Endothelial cell of umbilical vein (primary cell): ENCODE results near the gene TRIP13. TPM values are rescaled to one million over a fixed set of nuclear protein-coding genes. Genes with fewer than 3 reads are reported as not detected.

Experiments
- BruUV-seq: library from RNA; stranded (reverse); fragments of 400-500 nt; replicated peaks from 2 replicates; lab custom pipeline; 2021; lab: Mats Ljungman, UMichigan
- CTCF ChIA-PET: fragments of 300-600, 350-600 bp; sonication (Branson Sonifier 250); formaldehyde crosslinking; loops from one replicate; lab custom pipeline; 2021; ENCODE audit warnings: antibody characterized with exemption, inconsistent platforms; lab: Charles Lee
- POLR2A ChIA-PET: fragments of 300-600, 350-600 bp; sonication (Branson Sonifier 250); formaldehyde crosslinking; loops from one replicate; lab custom pipeline; 2021; ENCODE audit warnings: antibody characterized with exemption, inconsistent platforms; lab: Charles Lee
- DNase-seq: peaks from one replicate; pipeline ENCODE4 v3.0.0-alpha.2; 2011; ENCODE audit warnings: low read depth, low spot score
- FAIRE-seq: peaks from 2 replicates; lab custom pipeline; 2011; peaks lifted over from hg19 to GRCh38; lab: Jason Lieb, UNC
- H2AFZ ChIP-seq: 2 replicates; pipeline ENCODE4 v1.6.0; 2012; ENCODE audit warnings: low read depth, low read length, control low read depth, inconsistent platforms
- H3K27ac ChIP-seq: 2 replicates; pipeline ENCODE4 v1.5.1; 2011; ENCODE audit warnings: low read depth, mild to moderate bottlenecking, control low read depth, low read length, moderate library complexity; ENCODE audit not compliant: insufficient read depth
- H3K27me3 ChIP-seq, 2 experiments: 2 replicates each; pipeline versions ENCODE4 v1.6.0 to v1.6.1; 2011; ENCODE audit warnings: low read length in 2 of 2, mixed read lengths in 1 of 2; ENCODE audit not compliant: control insufficient read depth in 2 of 2, insufficient read depth in 2 of 2
- H3K36me3 ChIP-seq, 2 experiments: 2 replicates in 1 of 2; 3 replicates in 1 of 2; pipeline ENCODE4 v1.5.1; 2011; ENCODE audit warnings: low read length in 2 of 2, mild to moderate bottlenecking in 1 of 2, moderate library complexity in 1 of 2; ENCODE audit not compliant: control insufficient read depth in 2 of 2, insufficient read depth in 2 of 2; ENCODE audit errors: extremely low read depth in 1 of 2
- H3K4me1 ChIP-seq: 3 replicates; pipeline ENCODE4 v1.5.1; 2011; ENCODE audit warnings: mild to moderate bottlenecking, low read length; ENCODE audit not compliant: control insufficient read depth, insufficient read depth; ENCODE audit errors: extremely low read depth
- H3K4me2 ChIP-seq: 2 replicates; pipeline ENCODE4 v1.6.1; 2011; ENCODE audit warnings: low read length, control low read depth, mixed read lengths; ENCODE audit not compliant: insufficient read depth
- H3K4me3 ChIP-seq, 3 experiments: fragments of 200-600 bp in 1 of 3; sonication (generic), shearing (Covaris generic) in 1 of 3; replicated peaks in 1 of 3; 2 replicates each; pipeline ENCODE4 v1.5.1; 2011 to 2016; ENCODE audit warnings: control low read depth in 3 of 3, low read length in 3 of 3, mild to moderate bottlenecking in 2 of 3, inconsistent platforms in 1 of 3, low read depth in 1 of 3, moderate library complexity in 1 of 3; ENCODE audit not compliant: insufficient read depth in 1 of 3
- H3K79me2 ChIP-seq: 2 replicates; pipeline ENCODE4 v1.6.0; 2012; ENCODE audit warnings: low read length, inconsistent platforms; ENCODE audit not compliant: control insufficient read depth, insufficient read depth
- H3K9ac ChIP-seq: replicated peaks from 2 replicates; pipeline ENCODE3; 2011; ENCODE audit warnings: low read length, control low read depth; ENCODE audit not compliant: insufficient read depth; ENCODE audit errors: extremely low read depth
- H3K9me1 ChIP-seq: replicated peaks from 3 replicates; pipeline ENCODE4 v1.6.0; 2011; ENCODE audit warnings: mild to moderate bottlenecking, low read length; ENCODE audit not compliant: control insufficient read depth, insufficient read depth; ENCODE audit errors: extremely low read depth
- H3K9me3 ChIP-seq: replicated peaks from 2 replicates; pipeline ENCODE4 v1.5.1; 2012; ENCODE audit warnings: low read length, inconsistent platforms; ENCODE audit not compliant: control insufficient read depth, insufficient read depth
- H4K20me1 ChIP-seq: replicated peaks from 2 replicates; pipeline ENCODE3; 2011; ENCODE audit warnings: mild to moderate bottlenecking, low read length; ENCODE audit not compliant: control insufficient read depth, insufficient read depth; ENCODE audit errors: extremely low read depth
- EZH2 ChIP-seq: IDR thresholded peaks from 2 replicates; pipeline ENCODE4 v1.6.1; 2012; ENCODE audit warnings: borderline replicate concordance, low read depth, mild to moderate bottlenecking, moderate library complexity, low read length, inconsistent platforms; ENCODE audit not compliant: severe bottlenecking
- FOS ChIP-seq: IDR thresholded peaks from 2 replicates; pipeline ENCODE4 v1.6.1; 2011; ENCODE audit warnings: mild to moderate bottlenecking, low read length, moderate library complexity, borderline replicate concordance; ENCODE audit not compliant: insufficient read depth
- GATA2 ChIP-seq: IDR thresholded peaks from 2 replicates; pipeline ENCODE4 v1.7.0; 2011; ENCODE audit warnings: low read depth, mild to moderate bottlenecking, moderate library complexity, mixed read lengths, low read length; ENCODE audit not compliant: insufficient read length, insufficient read depth
- JUN ChIP-seq: IDR thresholded peaks from 2 replicates; pipeline ENCODE4 v1.6.1; 2011; ENCODE audit warnings: borderline replicate concordance, low read depth; ENCODE audit not compliant: insufficient read length, insufficient read depth
- MYC ChIP-seq: IDR thresholded peaks from one replicate; pipeline ENCODE4 v1.6.1; 2011; ENCODE audit warnings: mild to moderate bottlenecking, low read depth, low read length
- POLR2A ChIP-seq: IDR thresholded peaks from 2 replicates; pipeline ENCODE4 v1.6.1; 2012; ENCODE audit warnings: low read depth, mild to moderate bottlenecking, control low read depth, low read length
- POLR2AphosphoS5 ChIP-seq: IDR thresholded peaks from 2 replicates; pipeline ENCODE4 v1.6.1; 2012; ENCODE audit warnings: low read depth, mild to moderate bottlenecking, control low read depth, low read length, moderate library complexity; ENCODE audit not compliant: insufficient read depth
- dilution Hi-C: fragments of 300-500 bp; cut with MboI; formaldehyde crosslinking; loops from one replicate; pipeline ENCODE4 v1.15.0; 2019; ENCODE audit warnings: low sequenced_read_pairs; ENCODE audit not compliant: extremely low pct_ligation_motif_present
- intact Hi-C: fragments of 100-400 bp; cut with micrococcal nuclease; formaldehyde crosslinking; loops from one replicate; pipeline ENCODE4 v1.10.0; 2022
- polyA plus RNA-seq, 4 experiments: library from polyadenylated mRNA; depleted of rRNA in 3 of 4; stranded (reverse) in 3 of 4; unstranded in 1 of 4; fragments of >200 nt; gene quantifications; 2 replicates each; pipeline versions ENCODE4 v1.2.1 to v1.2.3, GENCODE V29; 2011 to 2012; ENCODE audit warnings: missing spikeins in 1 of 4
- total RNA-seq: library from RNA; stranded (reverse); gene quantifications from 2 replicates; pipeline ENCODE4 v1.2.3, GENCODE V29; 2021
- TF ChIP-seq, protein P1 (sequence below): IDR thresholded peaks from 2 replicates; pipeline ENCODE4 v1.6.1; 2011; ENCODE audit not compliant: insufficient read depth, insufficient read length
- TF ChIP-seq, protein P2 (sequence below), 2 donors: IDR thresholded peaks; 1 replicate in 1 of 2; 2 replicates in 1 of 2; pipeline ENCODE4 v1.5.1; 2011; ENCODE audit warnings: low read length in 2 of 2, mild to moderate bottlenecking in 2 of 2, moderate library complexity in 2 of 2, control low read depth in 1 of 2, inconsistent platforms in 1 of 2, low read depth in 1 of 2; ENCODE audit not compliant: insufficient read depth in 1 of 2; ENCODE audit errors: extremely low read depth in 1 of 2

Gene TRIP13
- total and polyA plus RNA-seq, 2 donors (not counting 3 experiments of a cell fraction or from before 2014, with no cell fraction given) = 17.4 to 39.0 TPM

DNA sequence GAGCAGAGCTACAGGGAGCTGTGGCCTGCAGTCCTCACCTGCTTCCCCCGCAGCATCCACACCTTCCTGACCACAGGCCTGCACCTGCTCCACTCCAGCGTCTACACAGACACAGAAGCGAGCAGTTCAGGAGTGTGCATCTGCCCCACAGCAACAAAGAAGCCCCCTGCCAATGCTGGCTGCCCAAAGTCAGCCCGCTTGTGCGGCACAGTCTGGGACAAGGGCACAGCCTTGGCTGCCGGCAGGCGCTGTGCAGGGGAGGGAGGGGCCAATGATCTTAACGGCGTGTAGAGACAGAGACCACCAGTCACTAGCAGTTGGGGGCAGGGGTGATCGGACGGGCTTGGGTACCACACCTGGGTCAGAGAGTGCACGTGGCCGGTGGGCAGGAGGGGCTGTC lies 6.6 kb upstream of the TRIP13 start:
- intact Hi-C loops = no loop called here
- Histone ChIP-seq H3K9ac (no peak overlapping the region), H3K36me3 (peaks cover 14 to 75% of the 10 kb centered on the region in 2 experiments), H3K27ac (no peak overlapping the region), H3K27me3 (no peaks in the 10 kb centered on the region), H4K20me1 (no peaks in the 10 kb centered on the region), H3K9me3 (no peaks in the 10 kb centered on the region), H3K4me3 (no peak overlapping the region), H3K9me1 (no peaks in the 10 kb centered on the region), H3K79me2 (peaks cover 64% of the 10 kb centered on the region), H3K4me2 (no peak overlapping the region), H2AFZ (no peak overlapping the region), H3K4me1 (peaks cover 2% of the 10 kb centered on the region)
- no TSS peak for BruUV-seq
- ChIA-PET CTCF (no interaction called here), POLR2A (no interaction called here)
- DNase-seq = no peak
- dilution Hi-C loops = no loop called here
- no peak for FAIRE-seq
- TF ChIP-seq, protein P1, sequence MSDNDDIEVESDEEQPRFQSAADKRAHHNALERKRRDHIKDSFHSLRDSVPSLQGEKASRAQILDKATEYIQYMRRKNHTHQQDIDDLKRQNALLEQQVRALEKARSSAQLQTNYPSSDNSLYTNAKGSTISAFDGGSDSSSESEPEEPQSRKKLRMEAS = no peak
- TF ChIP-seq POLR2AphosphoS5 = no peak
- no peak for TF ChIP-seq FOS
- TF ChIP-seq EZH2 = no peak
- TF ChIP-seq, protein P2, sequence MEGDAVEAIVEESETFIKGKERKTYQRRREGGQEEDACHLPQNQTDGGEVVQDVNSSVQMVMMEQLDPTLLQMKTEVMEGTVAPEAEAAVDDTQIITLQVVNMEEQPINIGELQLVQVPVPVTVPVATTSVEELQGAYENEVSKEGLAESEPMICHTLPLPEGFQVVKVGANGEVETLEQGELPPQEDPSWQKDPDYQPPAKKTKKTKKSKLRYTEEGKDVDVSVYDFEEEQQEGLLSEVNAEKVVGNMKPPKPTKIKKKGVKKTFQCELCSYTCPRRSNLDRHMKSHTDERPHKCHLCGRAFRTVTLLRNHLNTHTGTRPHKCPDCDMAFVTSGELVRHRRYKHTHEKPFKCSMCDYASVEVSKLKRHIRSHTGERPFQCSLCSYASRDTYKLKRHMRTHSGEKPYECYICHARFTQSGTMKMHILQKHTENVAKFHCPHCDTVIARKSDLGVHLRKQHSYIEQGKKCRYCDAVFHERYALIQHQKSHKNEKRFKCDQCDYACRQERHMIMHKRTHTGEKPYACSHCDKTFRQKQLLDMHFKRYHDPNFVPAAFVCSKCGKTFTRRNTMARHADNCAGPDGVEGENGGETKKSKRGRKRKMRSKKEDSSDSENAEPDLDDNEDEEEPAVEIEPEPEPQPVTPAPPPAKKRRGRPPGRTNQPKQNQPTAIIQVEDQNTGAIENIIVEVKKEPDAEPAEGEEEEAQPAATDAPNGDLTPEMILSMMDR (IDR thresholded peaks at IDR 0.05; ENCODE audit: extremely low read depth in 1 of 2, insufficient read depth in 1 of 2, low read depth in 1 of 2, low read length in 2 of 2) = no peak
- no peak for TF ChIP-seq GATA2
- TF ChIP-seq JUN = no peak
- no peak for TF ChIP-seq MYC
- no peak for TF ChIP-seq POLR2A
